Astrocyte of the cerebellum (primary cell): ENCODE measurements around the gene COMMD1.

ENCODE experiments used
- DNase-seq: peaks from one replicate; pipeline ENCODE4 v3.0.0-alpha.2; 2011; ENCODE audit warnings: low read depth
- H3K4me3 ChIP-seq: 2 replicates; pipeline ENCODE4 v1.5.1; 2011; ENCODE audit warnings: mild to moderate bottlenecking, low read depth, low read length, moderate library complexity
- CTCF ChIP-seq: IDR thresholded peaks from 2 replicates; pipeline ENCODE4 v1.5.1; 2012; ENCODE audit warnings: low read length, low read depth, moderate library complexity, mild to moderate bottlenecking; ENCODE audit errors: missing control alignments
- in situ Hi-C: cut with HindIII; loops from 2 replicates; pipeline ENCODE4 v1.10.0; 2017; ENCODE audit warnings: low sequenced_read_pairs

Gene COMMD1

GRCh38 chr2:62046141-62046540, 140.7 kb downstream of the COMMD1 start:
- in situ Hi-C loops, result no loop called here
- TF ChIP-seq CTCF, result no peak
- DNase-seq, result no peak
- H3K4me3 ChIP-seq, result no peak overlapping the region

- no peak for TF ChIP-seq CTCF
- peak; percentile 2 for DNase-seq
- in situ Hi-C loops, result no loop called here
- H3K4me3 ChIP-seq, result no peak overlapping the region
Measured at GRCh38 chr2:62050456-62051045, 145.1 kb downstream of the COMMD1 start.

GRCh38 chr2:62054029-62054791, 148.7 kb downstream of the COMMD1 start:
- in situ Hi-C loops, result no loop called here
- H3K4me3 ChIP-seq, result no peak overlapping the region
- TF ChIP-seq CTCF, result no peak
- DNase-seq, result no peak

- TF ChIP-seq CTCF, result no peak
- H3K4me3 ChIP-seq, result no peak overlapping the region
- in situ Hi-C loops, result no loop called here
- no peak for DNase-seq
Measured at GRCh38 chr2:62054916-62055450, 149.5 kb downstream of the COMMD1 start.

- H3K4me3 ChIP-seq, result no peak overlapping the region
- no peak for TF ChIP-seq CTCF
- no peak for DNase-seq
- in situ Hi-C loops, result no loop called here
Measured at GRCh38 chr2:62055724-62056336, 150.4 kb downstream of the COMMD1 start.

- no peak for DNase-seq
- TF ChIP-seq CTCF, result no peak
- in situ Hi-C loops, result no loop called here
- H3K4me3 ChIP-seq, result no peak overlapping the region
Measured at GRCh38 chr2:62056341-62056740, 150.9 kb downstream of the COMMD1 start.
